SK-N-SH (cell line): ENCODE data around the gene LTF.

Experiments
- CTCF ChIP-seq: fragments of 200-600 bp; sonication (generic); IDR thresholded peaks from 2 replicates; pipeline ENCODE4 v1.6.1; 2017; ENCODE audit warnings: antibody characterized with exemption, mild to moderate bottlenecking, moderate library complexity
- EZH2phosphoT487 ChIP-seq: fragments of 200-600 bp; sonication (generic); IDR thresholded peaks from 2 replicates; pipeline ENCODE4 v1.6.1; 2017; ENCODE audit warnings: low read depth, mixed run types, mild to moderate bottlenecking, antibody characterized with exemption, moderate library complexity, borderline replicate concordance
- POLR2AphosphoS5 ChIP-seq: IDR thresholded peaks from 2 replicates; pipeline ENCODE4 v1.6.1; 2012; ENCODE audit warnings: low read depth, low read length
- RCOR1 ChIP-seq: fragments of 150-350 bp; IDR thresholded peaks from 2 replicates; pipeline ENCODE4 v1.6.1; 2017; ENCODE audit warnings: antibody characterized with exemption, low read length
- RFX5 ChIP-seq: IDR thresholded peaks from 2 replicates; pipeline ENCODE4 v1.6.1; 2012; ENCODE audit warnings: mild to moderate bottlenecking, improper control_type of control experiment, low read length
- TF ChIP-seq, protein P1 (sequence below): fragments of 150-350 bp; IDR thresholded peaks from 2 replicates; pipeline ENCODE4 v1.6.1; 2017; ENCODE audit warnings: antibody characterized with exemption, low read length, low read depth, borderline replicate concordance

- TF ChIP-seq RFX5 (no peak), RCOR1 (no peak), CTCF (no peak), EZH2phosphoT487 (no peak), POLR2AphosphoS5 (no peak)
- TF ChIP-seq, protein P1, sequence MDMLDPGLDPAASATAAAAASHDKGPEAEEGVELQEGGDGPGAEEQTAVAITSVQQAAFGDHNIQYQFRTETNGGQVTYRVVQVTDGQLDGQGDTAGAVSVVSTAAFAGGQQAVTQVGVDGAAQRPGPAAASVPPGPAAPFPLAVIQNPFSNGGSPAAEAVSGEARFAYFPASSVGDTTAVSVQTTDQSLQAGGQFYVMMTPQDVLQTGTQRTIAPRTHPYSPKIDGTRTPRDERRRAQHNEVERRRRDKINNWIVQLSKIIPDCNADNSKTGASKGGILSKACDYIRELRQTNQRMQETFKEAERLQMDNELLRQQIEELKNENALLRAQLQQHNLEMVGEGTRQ = no peak
Observed at GRCh38 chr3:46491089-46492070, 26.7 kb upstream of the LTF start.
